MM.1S (cell line): Measurements from ENCODE around the gene NPY4R2.
"Not testable (repeated sequence)": the region's sequence is repeated elsewhere in the genome, so short reads cannot be mapped to it uniquely, and the experiment has no call there.

Experiments used
- EZH2 ChIP-seq: fragments of 300-600 bp; sonication (generic); optimal IDR thresholded peaks from 2 replicates; pipeline ENCODE3; 2017; ENCODE audit warnings: low read depth, mild to moderate bottlenecking, antibody characterized with exemption, low read length, mixed read lengths
- EZH2phosphoT487 ChIP-seq: fragments of 300-600 bp; sonication (generic); IDR thresholded peaks from 2 replicates; pipeline ENCODE4 v1.6.1; 2018; ENCODE audit warnings: antibody characterized with exemption, low read length
- TF ChIP-seq, protein P1 (sequence below): fragments of 300-600 bp; sonication (generic); IDR thresholded peaks from 2 replicates; pipeline ENCODE4 v1.5.1; 2016; ENCODE audit warnings: antibody characterized with exemption, low read length, mixed read lengths

- TF ChIP-seq, protein P1, sequence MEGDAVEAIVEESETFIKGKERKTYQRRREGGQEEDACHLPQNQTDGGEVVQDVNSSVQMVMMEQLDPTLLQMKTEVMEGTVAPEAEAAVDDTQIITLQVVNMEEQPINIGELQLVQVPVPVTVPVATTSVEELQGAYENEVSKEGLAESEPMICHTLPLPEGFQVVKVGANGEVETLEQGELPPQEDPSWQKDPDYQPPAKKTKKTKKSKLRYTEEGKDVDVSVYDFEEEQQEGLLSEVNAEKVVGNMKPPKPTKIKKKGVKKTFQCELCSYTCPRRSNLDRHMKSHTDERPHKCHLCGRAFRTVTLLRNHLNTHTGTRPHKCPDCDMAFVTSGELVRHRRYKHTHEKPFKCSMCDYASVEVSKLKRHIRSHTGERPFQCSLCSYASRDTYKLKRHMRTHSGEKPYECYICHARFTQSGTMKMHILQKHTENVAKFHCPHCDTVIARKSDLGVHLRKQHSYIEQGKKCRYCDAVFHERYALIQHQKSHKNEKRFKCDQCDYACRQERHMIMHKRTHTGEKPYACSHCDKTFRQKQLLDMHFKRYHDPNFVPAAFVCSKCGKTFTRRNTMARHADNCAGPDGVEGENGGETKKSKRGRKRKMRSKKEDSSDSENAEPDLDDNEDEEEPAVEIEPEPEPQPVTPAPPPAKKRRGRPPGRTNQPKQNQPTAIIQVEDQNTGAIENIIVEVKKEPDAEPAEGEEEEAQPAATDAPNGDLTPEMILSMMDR: not testable (repeated sequence)
- TF ChIP-seq EZH2, EZH2phosphoT487: not testable (repeated sequence)
These were observed 25.8 kb upstream of the NPY4R2 start for GRCh38 chr10:47892494-47893261.
